K562 (cell line): ENCODE data around the gene N4BP3. TPM values are rescaled to one million over a fixed set of nuclear protein-coding genes. Genes with fewer than 3 reads are reported as not detected.

Experiments used
- ATF2 ChIP-seq: sonication (generic); formaldehyde crosslinking; IDR thresholded peaks from 2 replicates; pipeline ENCODE4 v1.8.1; 2022; ENCODE audit warnings: missing genetic modification reagents
- CHCHD3 ChIP-seq: fragments of 250-450 bp; sonication (Bioruptor Pico); IDR thresholded peaks from 2 replicates; pipeline ENCODE4 v2.1.2; 2022; ENCODE audit warnings: mild to moderate bottlenecking
- CSDE1 ChIP-seq, 2 experiments: fragments of 450-650 bp; IDR thresholded peaks; 2 replicates each; pipeline ENCODE4 v1.6.1; 2016; ENCODE audit warnings: mild to moderate bottlenecking in 1 of 2
- MCM2 ChIP-seq: fragments of 450-650 bp; IDR thresholded peaks from 2 replicates; pipeline ENCODE4 v1.6.1; 2017; ENCODE audit warnings: low read depth, mild to moderate bottlenecking
- NELFE ChIP-seq: IDR thresholded peaks from 2 replicates; pipeline ENCODE4 v1.6.1; 2011; ENCODE audit warnings: mild to moderate bottlenecking; ENCODE audit not compliant: insufficient read depth, insufficient read length
- NFIX ChIP-seq: fragments of 250-450 bp; sonication (Bioruptor Pico); IDR thresholded peaks from 2 replicates; pipeline ENCODE4 v1.4.0; 2020; ENCODE audit warnings: low read depth, mild to moderate bottlenecking, moderate library complexity
- PHB ChIP-seq: fragments of 250-450 bp; sonication (Bioruptor Pico); IDR thresholded peaks from 2 replicates; pipeline ENCODE4 v1.5.0; 2021
- TAF9B ChIP-seq: fragments of 450-650 bp; IDR thresholded peaks from 2 replicates; pipeline ENCODE4 v1.6.1; 2018; ENCODE audit warnings: mild to moderate bottlenecking; ENCODE audit not compliant: partially characterized antibody
- TSC22D4 ChIP-seq: fragments of 450-650 bp; IDR thresholded peaks from 2 replicates; pipeline ENCODE4 v1.6.1; 2016; ENCODE audit warnings: missing genetic modification characterization, missing biosample characterization, control low read depth
- ZNF121 ChIP-seq: sonication (generic); formaldehyde crosslinking; conservative IDR thresholded peaks from 2 replicates; pipeline ENCODE4 v1.8.0; 2022; ENCODE audit warnings: missing genetic modification reagents
- polyA plus RNA-seq, 8 experiments: library from polyadenylated mRNA; depleted of rRNA in 4 of 8; stranded (reverse) in 5 of 8; unstranded in 3 of 8; fragments of >200 nt; fragmentation: Nextera tagmentation in 2 of 8; fragmentation: Illumina TruSeq in 1 of 8; extraction: Ambion mirVana in 2 of 8; extraction: Trizol in 1 of 8; gene quantifications; 2 replicates each; pipeline versions ENCODE4 v1.2.1 to v1.2.3, GENCODE V29; 2011 to 2014; ENCODE audit warnings: inconsistent platforms in 1 of 8, missing spikeins in 1 of 8
- total RNA-seq, 7 experiments: library from RNA; depleted of rRNA in 6 of 7; stranded (reverse); fragments of >200 nt in 6 of 7; fragmentation: Illumina TruSeq in 2 of 7; extraction: Trizol in 2 of 7; gene quantifications; 2 replicates each; pipeline versions ENCODE4 v1.2.1 to v1.2.3, GENCODE V29; 2011 to 2021; ENCODE audit warnings: low replicate concordance in 1 of 7
- TF ChIP-seq, protein P1 (sequence below), 3 experiments: fragments of 200-800 bp in 1 of 3; sonication (Bioruptor generic) in 1 of 3; sonication (generic) in 1 of 3; formaldehyde crosslinking in 1 of 3; IDR thresholded peaks; 2 replicates each; pipeline versions ENCODE4 v1.6.1 to v1.8.0; 2016 to 2022; ENCODE audit warnings: mild to moderate bottlenecking in 2 of 3, missing compliant biosample characterization in 2 of 3, missing genetic modification characterization in 2 of 3, missing genetic modification reagents in 1 of 3
- TF ChIP-seq, protein P2 (sequence below): fragments of 200-600 bp; sonication (generic); IDR thresholded peaks from one replicate; pipeline ENCODE4 v1.6.1; 2012; ENCODE audit warnings: mild to moderate bottlenecking, low read depth, low read length, inconsistent platforms

The N4BP3 gene
- total and polyA plus RNA-seq, 9 of the 15 experiments (the other 6 are each of a cell fraction or from before 2014, with no cell fraction given), result 0.06 to 7.0 (median 2.4) TPM

DNA sequence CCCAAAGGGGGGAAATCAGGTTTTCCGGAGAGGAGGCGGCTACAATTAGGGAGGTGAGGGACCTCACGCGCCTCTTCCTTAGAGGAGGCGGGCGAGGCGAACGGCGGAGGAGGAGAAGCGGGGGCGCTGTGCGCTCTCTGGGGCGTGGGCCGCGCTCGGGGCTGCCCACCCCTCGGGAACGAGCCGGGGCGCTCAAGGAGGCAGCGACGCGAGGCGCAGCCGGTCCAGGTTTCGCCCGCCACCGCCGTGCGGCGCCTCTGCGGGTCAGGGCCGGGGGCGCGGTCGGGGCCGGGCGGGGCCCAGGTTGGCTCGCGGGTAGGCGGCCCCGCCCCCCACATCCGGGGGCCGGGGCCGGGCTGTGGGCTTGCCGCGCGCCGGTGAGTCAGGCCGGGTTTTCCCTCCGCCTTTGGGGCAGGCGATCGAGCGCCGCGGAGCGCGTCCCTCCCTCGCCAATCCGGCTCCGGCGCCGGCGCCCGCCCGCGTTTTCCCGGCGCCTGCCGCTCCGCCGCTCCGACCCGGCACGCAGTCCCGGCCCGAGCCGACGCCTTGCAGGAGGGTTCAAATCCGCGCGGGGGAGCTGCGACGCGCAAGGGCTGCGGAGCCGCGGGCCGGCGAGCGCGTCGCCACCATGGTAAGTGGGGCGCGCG, at the start of gene N4BP3 (continued):
- TF ChIP-seq, protein P1, sequence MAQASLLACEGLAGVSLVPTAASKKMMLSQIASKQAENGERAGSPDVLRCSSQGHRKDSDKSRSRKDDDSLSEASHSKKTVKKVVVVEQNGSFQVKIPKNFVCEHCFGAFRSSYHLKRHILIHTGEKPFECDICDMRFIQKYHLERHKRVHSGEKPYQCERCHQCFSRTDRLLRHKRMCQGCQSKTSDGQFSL (CRISPR knock-in tag; IDR thresholded peaks at IDR 0.05), result no peak; the same call in 1 of the 2 replicates
- TF ChIP-seq, protein P1 (tag; IDR thresholded peaks at IDR 0.05), result no peak
- TF ChIP-seq NELFE, result no peak
- TF ChIP-seq ATF2 (CRISPR knock-in tag), result no peak
- TF ChIP-seq CSDE1 (IDR thresholded peaks at IDR 0.05), result no peak
- no peak for TF ChIP-seq CHCHD3 (CRISPR knock-in tag)
- TF ChIP-seq ZNF121, result no peak
- TF ChIP-seq TAF9B, result no peak
- no peak for TF ChIP-seq TSC22D4 (tag)
- TF ChIP-seq NFIX (CRISPR knock-in tag), result no peak
- TF ChIP-seq, protein P2, sequence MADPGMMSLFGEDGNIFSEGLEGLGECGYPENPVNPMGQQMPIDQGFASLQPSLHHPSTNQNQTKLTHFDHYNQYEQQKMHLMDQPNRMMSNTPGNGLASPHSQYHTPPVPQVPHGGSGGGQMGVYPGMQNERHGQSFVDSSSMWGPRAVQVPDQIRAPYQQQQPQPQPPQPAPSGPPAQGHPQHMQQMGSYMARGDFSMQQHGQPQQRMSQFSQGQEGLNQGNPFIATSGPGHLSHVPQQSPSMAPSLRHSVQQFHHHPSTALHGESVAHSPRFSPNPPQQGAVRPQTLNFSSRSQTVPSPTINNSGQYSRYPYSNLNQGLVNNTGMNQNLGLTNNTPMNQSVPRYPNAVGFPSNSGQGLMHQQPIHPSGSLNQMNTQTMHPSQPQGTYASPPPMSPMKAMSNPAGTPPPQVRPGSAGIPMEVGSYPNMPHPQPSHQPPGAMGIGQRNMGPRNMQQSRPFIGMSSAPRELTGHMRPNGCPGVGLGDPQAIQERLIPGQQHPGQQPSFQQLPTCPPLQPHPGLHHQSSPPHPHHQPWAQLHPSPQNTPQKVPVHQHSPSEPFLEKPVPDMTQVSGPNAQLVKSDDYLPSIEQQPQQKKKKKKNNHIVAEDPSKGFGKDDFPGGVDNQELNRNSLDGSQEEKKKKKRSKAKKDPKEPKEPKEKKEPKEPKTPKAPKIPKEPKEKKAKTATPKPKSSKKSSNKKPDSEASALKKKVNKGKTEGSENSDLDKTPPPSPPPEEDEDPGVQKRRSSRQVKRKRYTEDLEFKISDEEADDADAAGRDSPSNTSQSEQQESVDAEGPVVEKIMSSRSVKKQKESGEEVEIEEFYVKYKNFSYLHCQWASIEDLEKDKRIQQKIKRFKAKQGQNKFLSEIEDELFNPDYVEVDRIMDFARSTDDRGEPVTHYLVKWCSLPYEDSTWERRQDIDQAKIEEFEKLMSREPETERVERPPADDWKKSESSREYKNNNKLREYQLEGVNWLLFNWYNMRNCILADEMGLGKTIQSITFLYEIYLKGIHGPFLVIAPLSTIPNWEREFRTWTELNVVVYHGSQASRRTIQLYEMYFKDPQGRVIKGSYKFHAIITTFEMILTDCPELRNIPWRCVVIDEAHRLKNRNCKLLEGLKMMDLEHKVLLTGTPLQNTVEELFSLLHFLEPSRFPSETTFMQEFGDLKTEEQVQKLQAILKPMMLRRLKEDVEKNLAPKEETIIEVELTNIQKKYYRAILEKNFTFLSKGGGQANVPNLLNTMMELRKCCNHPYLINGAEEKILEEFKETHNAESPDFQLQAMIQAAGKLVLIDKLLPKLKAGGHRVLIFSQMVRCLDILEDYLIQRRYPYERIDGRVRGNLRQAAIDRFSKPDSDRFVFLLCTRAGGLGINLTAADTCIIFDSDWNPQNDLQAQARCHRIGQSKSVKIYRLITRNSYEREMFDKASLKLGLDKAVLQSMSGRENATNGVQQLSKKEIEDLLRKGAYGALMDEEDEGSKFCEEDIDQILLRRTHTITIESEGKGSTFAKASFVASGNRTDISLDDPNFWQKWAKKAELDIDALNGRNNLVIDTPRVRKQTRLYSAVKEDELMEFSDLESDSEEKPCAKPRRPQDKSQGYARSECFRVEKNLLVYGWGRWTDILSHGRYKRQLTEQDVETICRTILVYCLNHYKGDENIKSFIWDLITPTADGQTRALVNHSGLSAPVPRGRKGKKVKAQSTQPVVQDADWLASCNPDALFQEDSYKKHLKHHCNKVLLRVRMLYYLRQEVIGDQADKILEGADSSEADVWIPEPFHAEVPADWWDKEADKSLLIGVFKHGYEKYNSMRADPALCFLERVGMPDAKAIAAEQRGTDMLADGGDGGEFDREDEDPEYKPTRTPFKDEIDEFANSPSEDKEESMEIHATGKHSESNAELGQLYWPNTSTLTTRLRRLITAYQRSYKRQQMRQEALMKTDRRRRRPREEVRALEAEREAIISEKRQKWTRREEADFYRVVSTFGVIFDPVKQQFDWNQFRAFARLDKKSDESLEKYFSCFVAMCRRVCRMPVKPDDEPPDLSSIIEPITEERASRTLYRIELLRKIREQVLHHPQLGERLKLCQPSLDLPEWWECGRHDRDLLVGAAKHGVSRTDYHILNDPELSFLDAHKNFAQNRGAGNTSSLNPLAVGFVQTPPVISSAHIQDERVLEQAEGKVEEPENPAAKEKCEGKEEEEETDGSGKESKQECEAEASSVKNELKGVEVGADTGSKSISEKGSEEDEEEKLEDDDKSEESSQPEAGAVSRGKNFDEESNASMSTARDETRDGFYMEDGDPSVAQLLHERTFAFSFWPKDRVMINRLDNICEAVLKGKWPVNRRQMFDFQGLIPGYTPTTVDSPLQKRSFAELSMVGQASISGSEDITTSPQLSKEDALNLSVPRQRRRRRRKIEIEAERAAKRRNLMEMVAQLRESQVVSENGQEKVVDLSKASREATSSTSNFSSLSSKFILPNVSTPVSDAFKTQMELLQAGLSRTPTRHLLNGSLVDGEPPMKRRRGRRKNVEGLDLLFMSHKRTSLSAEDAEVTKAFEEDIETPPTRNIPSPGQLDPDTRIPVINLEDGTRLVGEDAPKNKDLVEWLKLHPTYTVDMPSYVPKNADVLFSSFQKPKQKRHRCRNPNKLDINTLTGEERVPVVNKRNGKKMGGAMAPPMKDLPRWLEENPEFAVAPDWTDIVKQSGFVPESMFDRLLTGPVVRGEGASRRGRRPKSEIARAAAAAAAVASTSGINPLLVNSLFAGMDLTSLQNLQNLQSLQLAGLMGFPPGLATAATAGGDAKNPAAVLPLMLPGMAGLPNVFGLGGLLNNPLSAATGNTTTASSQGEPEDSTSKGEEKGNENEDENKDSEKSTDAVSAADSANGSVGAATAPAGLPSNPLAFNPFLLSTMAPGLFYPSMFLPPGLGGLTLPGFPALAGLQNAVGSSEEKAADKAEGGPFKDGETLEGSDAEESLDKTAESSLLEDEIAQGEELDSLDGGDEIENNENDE, result no peak
- no peak for TF ChIP-seq PHB (CRISPR knock-in tag)
- TF ChIP-seq MCM2, result no peak
